Tibial nerve (tissue), 3 donors: ENCODE measurements around the gene FAM114A2.

ENCODE experiments used
- POLR2A ChIP-seq, 2 donors: fragments of 450-650 bp; IDR thresholded peaks; one replicate each; pipeline ENCODE4 v1.6.1; 2017; ENCODE audit warnings: antibody characterized with exemption in 2 of 2, mild to moderate bottlenecking in 2 of 2, moderate library complexity in 2 of 2
- TF ChIP-seq, protein P1 (sequence below), 5 experiments: fragments of 200-600 bp in 3 of 5; fragments of 450-650 bp in 2 of 5; sonication (generic) in 3 of 5; IDR thresholded peaks; one replicate each; pipeline ENCODE4 v1.5.1; 2016 to 2019; ENCODE audit warnings: antibody characterized with exemption in 5 of 5, mild to moderate bottlenecking in 3 of 5, moderate library complexity in 2 of 5

DNA sequence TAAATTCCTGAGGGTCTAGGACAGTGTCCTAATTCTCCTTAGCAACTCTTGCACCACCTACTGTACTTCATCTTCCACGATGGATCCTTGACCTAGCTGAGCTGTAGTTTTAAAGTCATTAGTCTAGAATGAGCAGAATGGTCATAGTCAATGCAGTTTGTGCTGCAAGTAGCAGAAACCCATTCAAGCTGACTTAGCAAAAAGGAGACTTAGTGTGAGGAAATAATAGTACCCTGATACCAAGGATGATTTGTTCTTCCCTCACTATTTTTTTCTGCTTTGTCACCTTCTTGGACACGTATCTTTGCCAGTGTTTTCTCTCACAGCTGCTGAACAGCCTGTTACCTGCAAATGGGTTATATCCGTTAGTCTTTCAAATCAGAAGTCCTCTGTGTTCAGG, 5.4 kb upstream of the FAM114A2 start:
- TF ChIP-seq, protein P1, sequence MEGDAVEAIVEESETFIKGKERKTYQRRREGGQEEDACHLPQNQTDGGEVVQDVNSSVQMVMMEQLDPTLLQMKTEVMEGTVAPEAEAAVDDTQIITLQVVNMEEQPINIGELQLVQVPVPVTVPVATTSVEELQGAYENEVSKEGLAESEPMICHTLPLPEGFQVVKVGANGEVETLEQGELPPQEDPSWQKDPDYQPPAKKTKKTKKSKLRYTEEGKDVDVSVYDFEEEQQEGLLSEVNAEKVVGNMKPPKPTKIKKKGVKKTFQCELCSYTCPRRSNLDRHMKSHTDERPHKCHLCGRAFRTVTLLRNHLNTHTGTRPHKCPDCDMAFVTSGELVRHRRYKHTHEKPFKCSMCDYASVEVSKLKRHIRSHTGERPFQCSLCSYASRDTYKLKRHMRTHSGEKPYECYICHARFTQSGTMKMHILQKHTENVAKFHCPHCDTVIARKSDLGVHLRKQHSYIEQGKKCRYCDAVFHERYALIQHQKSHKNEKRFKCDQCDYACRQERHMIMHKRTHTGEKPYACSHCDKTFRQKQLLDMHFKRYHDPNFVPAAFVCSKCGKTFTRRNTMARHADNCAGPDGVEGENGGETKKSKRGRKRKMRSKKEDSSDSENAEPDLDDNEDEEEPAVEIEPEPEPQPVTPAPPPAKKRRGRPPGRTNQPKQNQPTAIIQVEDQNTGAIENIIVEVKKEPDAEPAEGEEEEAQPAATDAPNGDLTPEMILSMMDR (IDR thresholded peaks at IDR 0.05): no peak
- TF ChIP-seq POLR2A (IDR thresholded peaks at IDR 0.05): no peak
